Tibial nerve (tissue), 4 donors: Measurements from ENCODE around the gene NOL4L. TPM values are rescaled to one million over a fixed set of nuclear protein-coding genes. Genes with fewer than 3 reads are reported as not detected.

Experiments used
- DNase-seq, 2 donors: peaks; one replicate each; pipeline ENCODE4 v3.0.0-alpha.2; 2019; ENCODE audit warnings: low spot score in 2 of 2
- H3K27ac ChIP-seq, 4 donors: fragments of 200-600 bp; sonication (generic) in 3 of 4; one replicate each; pipeline ENCODE4 v1.5.1; 2017 to 2019; ENCODE audit warnings: mild to moderate bottlenecking in 1 of 4
- H3K27me3 ChIP-seq, 2 donors: fragments of 200-600 bp; sonication (generic) in 1 of 2; one replicate each; pipeline versions ENCODE4 v1.5.1 to v1.6.0; 2017 to 2019
- H3K36me3 ChIP-seq, 3 donors: fragments of 200-600 bp; sonication (generic); one replicate each; pipeline ENCODE4 v1.5.1; 2018 to 2019
- H3K4me1 ChIP-seq, 4 donors: fragments of 200-600 bp; sonication (generic) in 3 of 4; one replicate each; pipeline ENCODE4 v1.5.1; 2017 to 2019
- H3K4me3 ChIP-seq, 4 donors: fragments of 200-600 bp; sonication (generic) in 3 of 4; one replicate each; pipeline ENCODE4 v1.5.1; 2017 to 2019; ENCODE audit warnings: mild to moderate bottlenecking in 1 of 4, moderate library complexity in 1 of 4
- H3K9me3 ChIP-seq, 4 donors: fragments of 200-600 bp; sonication (generic) in 3 of 4; one replicate each; pipeline ENCODE4 v1.5.1; 2017 to 2019
- EP300 ChIP-seq, 2 donors: sonication (generic); formaldehyde crosslinking; IDR thresholded peaks; one replicate each; pipeline ENCODE4 v1.6.1; 2017; ENCODE audit warnings: antibody characterized with exemption in 2 of 2, mild to moderate bottlenecking in 1 of 2
- POLR2A ChIP-seq, 2 donors: fragments of 450-650 bp; IDR thresholded peaks; one replicate each; pipeline ENCODE4 v1.6.1; 2017; ENCODE audit warnings: antibody characterized with exemption in 2 of 2, mild to moderate bottlenecking in 2 of 2, moderate library complexity in 2 of 2
- WGBS, 2 donors: methylation state at CpG; one replicate each; pipeline ENCODE4 v1.1.5; 2018; 5-methylcytosine and 5-hydroxymethylcytosine counted together
- total RNA-seq, 4 donors: library from RNA; depleted of rRNA; stranded (reverse); fragments of >200 nt; gene quantifications; one replicate each; pipeline ENCODE4 v1.1.0, GENCODE V29; 2016
- TF ChIP-seq, protein P1 (sequence below), 5 experiments: fragments of 200-600 bp in 3 of 5; fragments of 450-650 bp in 2 of 5; sonication (generic) in 3 of 5; IDR thresholded peaks; one replicate each; pipeline ENCODE4 v1.5.1; 2016 to 2019; ENCODE audit warnings: antibody characterized with exemption in 5 of 5, mild to moderate bottlenecking in 3 of 5, moderate library complexity in 2 of 5

NOL4L gene
- total RNA-seq, 4 donors from 2014 or later, result 11.5 to 22.3 (median 19.9) TPM

DNA sequence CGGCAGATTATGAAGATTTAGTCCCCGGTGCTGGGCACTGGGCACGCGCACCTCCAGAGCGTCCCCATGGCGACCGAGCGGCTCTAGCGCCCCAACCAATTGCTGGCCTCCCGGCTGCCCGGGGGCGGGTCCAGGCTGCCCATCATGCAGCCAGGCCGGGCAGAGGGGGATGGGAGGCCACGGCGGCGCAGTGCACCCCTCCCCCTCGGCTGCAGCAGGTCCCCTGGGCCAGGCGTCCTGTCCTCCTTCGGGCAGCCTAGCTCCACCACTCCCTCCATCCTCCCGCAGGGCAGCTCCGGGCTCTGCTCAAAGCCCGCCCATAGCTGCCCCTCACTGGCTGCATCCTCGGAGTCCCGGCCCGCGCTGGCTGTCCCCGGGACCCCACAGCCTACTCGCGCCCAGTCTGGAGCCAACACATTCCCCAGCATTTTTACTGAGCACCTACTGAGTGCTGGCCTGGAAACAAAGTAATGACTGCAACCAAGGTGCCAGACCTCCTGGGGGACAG, 127.6 kb downstream of the NOL4L start:
- H3K4me3 ChIP-seq, result peak overlapping the region; percentile 27 to 58 (median 48)
- peaks cover 0 to 65% (median 28%) of the 10 kb centered on the region in 4 donors for H3K4me1 ChIP-seq
- peak overlapping the region; percentile 37 to 85 (median 70) for H3K27ac ChIP-seq
- peaks cover 0 to 43% (median 4%) of the 10 kb centered on the region in 3 donors for H3K36me3 ChIP-seq
- TF ChIP-seq EP300 (IDR thresholded peaks at IDR 0.05) (peak in 1 of 2 donors; percentile 17), POLR2A (IDR thresholded peaks at IDR 0.05) (no peak)
- TF ChIP-seq, protein P1, sequence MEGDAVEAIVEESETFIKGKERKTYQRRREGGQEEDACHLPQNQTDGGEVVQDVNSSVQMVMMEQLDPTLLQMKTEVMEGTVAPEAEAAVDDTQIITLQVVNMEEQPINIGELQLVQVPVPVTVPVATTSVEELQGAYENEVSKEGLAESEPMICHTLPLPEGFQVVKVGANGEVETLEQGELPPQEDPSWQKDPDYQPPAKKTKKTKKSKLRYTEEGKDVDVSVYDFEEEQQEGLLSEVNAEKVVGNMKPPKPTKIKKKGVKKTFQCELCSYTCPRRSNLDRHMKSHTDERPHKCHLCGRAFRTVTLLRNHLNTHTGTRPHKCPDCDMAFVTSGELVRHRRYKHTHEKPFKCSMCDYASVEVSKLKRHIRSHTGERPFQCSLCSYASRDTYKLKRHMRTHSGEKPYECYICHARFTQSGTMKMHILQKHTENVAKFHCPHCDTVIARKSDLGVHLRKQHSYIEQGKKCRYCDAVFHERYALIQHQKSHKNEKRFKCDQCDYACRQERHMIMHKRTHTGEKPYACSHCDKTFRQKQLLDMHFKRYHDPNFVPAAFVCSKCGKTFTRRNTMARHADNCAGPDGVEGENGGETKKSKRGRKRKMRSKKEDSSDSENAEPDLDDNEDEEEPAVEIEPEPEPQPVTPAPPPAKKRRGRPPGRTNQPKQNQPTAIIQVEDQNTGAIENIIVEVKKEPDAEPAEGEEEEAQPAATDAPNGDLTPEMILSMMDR (IDR thresholded peaks at IDR 0.05), result no peak
- H3K27me3 ChIP-seq, result no peaks in the 10 kb centered on the region
- DNase-seq, result no peak
- H3K9me3 ChIP-seq, result no peaks in the 10 kb centered on the region
- 21 to 27% methylated on average over 9 to 17 of the region's 29 CpGs for WGBS, 2 donors

DNA sequence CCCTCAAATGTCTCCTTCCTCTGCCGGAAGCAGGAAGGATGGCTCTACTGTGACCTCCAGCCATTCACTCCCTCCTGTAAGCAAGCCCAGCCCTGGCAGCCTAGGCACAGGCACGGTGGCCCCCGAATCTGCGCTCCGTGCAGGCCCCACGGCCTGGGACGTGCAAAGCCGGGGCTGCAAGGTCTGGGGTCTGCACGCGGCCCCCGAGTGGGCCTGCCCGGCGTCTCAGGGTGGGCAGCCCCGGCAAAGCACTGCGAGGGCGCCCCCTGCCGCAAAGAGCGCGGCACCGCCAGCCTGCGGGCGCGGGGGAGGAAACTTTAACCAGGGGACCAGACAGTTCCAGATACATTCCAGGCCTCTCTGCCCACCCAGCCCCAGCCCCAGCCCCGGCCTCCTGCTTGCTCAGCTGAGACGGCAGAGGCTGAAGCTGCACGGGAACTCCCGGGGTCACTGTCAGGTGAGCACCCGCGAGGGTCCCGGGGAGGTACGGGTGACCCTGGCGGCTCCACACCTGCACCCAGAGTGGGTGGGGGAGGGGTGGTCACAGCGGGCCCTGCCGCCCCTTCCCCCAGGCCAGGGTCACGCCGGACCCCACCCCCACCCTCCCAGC, 128.2 kb downstream of the NOL4L start:
- DNase-seq, result no peak
- Histone ChIP-seq H3K9me3 (no peaks in the 10 kb centered on the region), H3K27me3 (no peaks in the 10 kb centered on the region), H3K27ac (peak overlapping the region; percentile 37 to 85 (median 70)), H3K36me3 (peaks cover 0 to 49% (median 4%) of the 10 kb centered on the region in 3 donors), H3K4me3 (peak overlapping the region; percentile 27 to 58 (median 48)), H3K4me1 (peaks cover 0 to 59% (median 24%) of the 10 kb centered on the region in 4 donors)
- TF ChIP-seq POLR2A (IDR thresholded peaks at IDR 0.05) (no peak), EP300 (IDR thresholded peaks at IDR 0.05) (no peak)
- TF ChIP-seq, protein P1 (IDR thresholded peaks at IDR 0.05), result peak; percentile 57 to 89 (median 82)
- 4 to 8% methylated on average over 19 of the region's 36 CpGs for WGBS, 2 donors

DNA sequence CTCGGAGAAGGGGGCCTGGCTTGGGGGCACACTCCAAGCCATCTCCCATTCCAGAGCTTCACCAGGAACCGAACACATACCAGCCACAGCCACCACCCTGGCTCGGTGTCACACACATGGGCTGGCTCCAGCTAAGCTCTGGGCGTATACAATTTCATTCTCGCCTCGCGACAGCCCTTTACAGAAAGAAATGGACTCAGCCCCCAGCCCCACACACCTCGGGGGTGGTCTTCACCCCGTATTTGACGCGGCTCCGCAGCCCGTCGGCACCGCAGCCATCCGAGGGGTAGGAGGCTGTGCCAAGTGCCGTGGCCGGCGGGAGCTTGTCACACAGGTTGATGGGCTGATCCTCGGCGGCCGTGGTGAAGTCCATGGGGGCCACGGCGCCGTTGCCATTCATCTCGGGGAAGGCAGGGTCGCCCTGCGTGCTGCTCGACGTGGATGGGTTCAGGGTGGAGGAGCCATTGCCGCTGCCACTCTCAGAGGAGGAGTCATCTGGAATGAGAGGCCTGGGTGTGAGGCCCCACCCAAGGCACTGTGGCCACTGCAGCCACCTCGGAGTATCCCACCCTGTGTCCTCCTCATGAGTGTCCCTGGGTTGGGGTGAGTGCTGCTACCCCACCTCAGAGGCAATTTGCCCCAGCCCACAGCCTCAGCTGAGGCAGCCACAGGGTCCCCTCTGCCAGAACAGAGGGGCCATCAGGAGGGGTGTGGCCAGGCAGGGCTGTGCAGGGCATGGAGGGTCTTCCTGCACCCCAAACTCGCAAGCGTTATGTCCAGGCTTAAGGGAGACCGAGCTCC, 129.0 kb downstream of the NOL4L start:
- no peak for DNase-seq
- H3K9me3 ChIP-seq, result no peaks in the 10 kb centered on the region
- 81 to 84% methylated on average over 27 to 35 of the region's 35 CpGs for WGBS, 2 donors
- peaks cover 0 to 58% (median 4%) of the 10 kb centered on the region in 3 donors for H3K36me3 ChIP-seq
- TF ChIP-seq POLR2A (IDR thresholded peaks at IDR 0.05), result no peak
- TF ChIP-seq, protein P1 (IDR thresholded peaks at IDR 0.05), result no peak
- no peak overlapping the region for H3K4me3 ChIP-seq
- H3K4me1 ChIP-seq, result peaks cover 0 to 61% (median 24%) of the 10 kb centered on the region in 4 donors
- no peaks in the 10 kb centered on the region for H3K27me3 ChIP-seq
- peak overlapping the region in 3 of 4 donors; percentile 64 to 85 (median 77) for H3K27ac ChIP-seq

DNA sequence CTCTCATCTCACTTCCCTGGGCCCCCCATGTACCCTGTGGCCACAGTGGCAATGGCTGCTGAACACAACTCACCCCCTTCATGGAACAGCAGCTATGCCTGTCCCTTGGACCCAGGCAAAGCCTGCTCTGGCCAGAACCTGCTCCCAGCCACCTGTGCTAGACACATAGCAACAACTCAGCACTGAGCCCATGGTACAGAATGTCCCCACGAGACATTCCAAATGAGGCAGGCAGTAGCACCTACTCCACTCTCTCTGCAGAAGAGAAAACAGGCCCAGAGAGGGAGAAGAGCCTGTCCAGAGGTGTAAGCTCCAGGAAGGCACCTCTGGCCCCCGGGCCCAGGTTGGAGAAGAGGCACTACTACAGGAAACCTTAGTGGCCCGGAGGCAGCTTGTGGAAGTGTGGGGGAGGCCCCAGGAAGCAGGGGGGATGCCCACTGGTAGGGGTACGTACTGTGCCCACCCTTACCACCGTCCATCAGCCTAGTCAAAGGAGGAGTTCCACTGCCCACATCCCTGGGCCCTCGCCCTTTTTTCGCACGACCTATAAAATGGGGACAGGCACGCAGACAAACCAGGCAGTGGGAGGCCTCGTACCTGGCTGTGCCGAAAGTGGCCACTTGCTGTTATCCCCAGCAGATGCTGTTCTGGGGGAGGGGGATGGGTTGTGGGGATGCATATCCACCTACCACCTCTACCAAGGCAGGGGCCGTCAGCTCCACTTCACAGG, 129.8 kb downstream of the NOL4L start:
- no peak overlapping the region for H3K4me3 ChIP-seq
- H3K36me3 ChIP-seq, result peaks cover 0 to 63% (median 4%) of the 10 kb centered on the region in 3 donors
- DNase-seq, result no peak
- 82 to 86% methylated on average over 11 to 12 of the region's 12 CpGs for WGBS, 2 donors
- TF ChIP-seq EP300 (IDR thresholded peaks at IDR 0.05), result no peak
- TF ChIP-seq, protein P1 (IDR thresholded peaks at IDR 0.05), result no peak
- TF ChIP-seq POLR2A (IDR thresholded peaks at IDR 0.05), result no peak
- peak overlapping the region in 2 of 4 donors; percentile 50 to 85 for H3K27ac ChIP-seq
- H3K27me3 ChIP-seq, result no peaks in the 10 kb centered on the region
- no peaks in the 10 kb centered on the region for H3K9me3 ChIP-seq
- peaks cover 0 to 61% (median 26%) of the 10 kb centered on the region in 4 donors for H3K4me1 ChIP-seq
